ENCODE measurements around the gene SF3A2.

DNA sequence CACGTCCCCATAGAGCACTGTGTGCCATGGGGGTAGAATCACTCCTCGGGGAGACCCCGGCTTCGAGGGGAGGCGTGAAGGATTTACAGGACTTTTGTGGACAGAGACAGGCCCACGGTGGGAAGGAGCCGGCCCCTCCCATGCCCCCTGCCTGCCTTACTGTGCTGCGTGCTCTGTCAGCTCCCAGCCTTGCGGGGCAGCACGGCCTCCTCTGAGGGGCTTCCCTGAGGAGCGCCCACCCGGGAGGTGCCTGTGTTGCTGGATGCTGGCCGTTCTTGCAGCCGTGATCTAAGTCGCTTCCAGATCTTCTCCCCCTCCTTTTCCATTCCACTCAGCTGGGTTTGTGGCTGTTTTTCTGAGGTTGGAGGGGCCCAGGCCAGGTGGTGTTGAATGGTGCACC, 29.6 kb upstream of the SF3A2 start:
- TF ChIP-seq, protein P1, sequence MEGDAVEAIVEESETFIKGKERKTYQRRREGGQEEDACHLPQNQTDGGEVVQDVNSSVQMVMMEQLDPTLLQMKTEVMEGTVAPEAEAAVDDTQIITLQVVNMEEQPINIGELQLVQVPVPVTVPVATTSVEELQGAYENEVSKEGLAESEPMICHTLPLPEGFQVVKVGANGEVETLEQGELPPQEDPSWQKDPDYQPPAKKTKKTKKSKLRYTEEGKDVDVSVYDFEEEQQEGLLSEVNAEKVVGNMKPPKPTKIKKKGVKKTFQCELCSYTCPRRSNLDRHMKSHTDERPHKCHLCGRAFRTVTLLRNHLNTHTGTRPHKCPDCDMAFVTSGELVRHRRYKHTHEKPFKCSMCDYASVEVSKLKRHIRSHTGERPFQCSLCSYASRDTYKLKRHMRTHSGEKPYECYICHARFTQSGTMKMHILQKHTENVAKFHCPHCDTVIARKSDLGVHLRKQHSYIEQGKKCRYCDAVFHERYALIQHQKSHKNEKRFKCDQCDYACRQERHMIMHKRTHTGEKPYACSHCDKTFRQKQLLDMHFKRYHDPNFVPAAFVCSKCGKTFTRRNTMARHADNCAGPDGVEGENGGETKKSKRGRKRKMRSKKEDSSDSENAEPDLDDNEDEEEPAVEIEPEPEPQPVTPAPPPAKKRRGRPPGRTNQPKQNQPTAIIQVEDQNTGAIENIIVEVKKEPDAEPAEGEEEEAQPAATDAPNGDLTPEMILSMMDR (IDR thresholded peaks at IDR 0.05; ENCODE audit: insufficient read depth, low read length, poor library complexity, severe bottlenecking) = no peak
- no peak for TF ChIP-seq EZH2phosphoT487 (conservative IDR thresholded peaks at IDR 0.05; ENCODE audit: low read length)

Data from SU-DHL-6 (cell line).